GM23338 (cell line): ENCODE results near the gene VEGFA.

Experiments
- CREB1 ChIP-seq: fragments of 250-450 bp; sonication (Bioruptor Pico); IDR thresholded peaks from 2 replicates; pipeline ENCODE4 v1.5.0; 2020; ENCODE audit warnings: low read depth, mild to moderate bottlenecking, moderate library complexity
- CTCF ChIP-seq, 2 experiments: fragments of 200-600 bp in 1 of 2; sonication (generic) in 1 of 2; conservative IDR thresholded peaks; 2 replicates each; pipeline versions ENCODE4 v1.5.1 to v1.6.1; 2016 to 2017; ENCODE audit warnings: antibody characterized with exemption in 2 of 2, low read depth in 2 of 2, mild to moderate bottlenecking in 2 of 2, moderate library complexity in 1 of 2
- ETS1 ChIP-seq: IDR thresholded peaks from 2 replicates; pipeline ENCODE4 v1.6.1; 2016; ENCODE audit warnings: antibody characterized with exemption
- EZH2 ChIP-seq: fragments of 200-600 bp; sonication (generic); IDR thresholded peaks from one replicate; pipeline ENCODE4 v1.8.0; 2017; ENCODE audit warnings: antibody characterized with exemption, mild to moderate bottlenecking, low read depth; ENCODE audit not compliant: unreplicated experiment
- EZH2phosphoT487 ChIP-seq: fragments of 200-600 bp; sonication (generic); IDR thresholded peaks from one replicate; pipeline ENCODE4 v1.8.1; 2018; ENCODE audit warnings: antibody characterized with exemption; ENCODE audit not compliant: unreplicated experiment
- JUNB ChIP-seq: IDR thresholded peaks from one replicate; pipeline ENCODE4 v1.6.1; 2016; ENCODE audit warnings: antibody characterized with exemption; ENCODE audit not compliant: unreplicated experiment
- NANOG ChIP-seq: IDR thresholded peaks from 2 replicates; pipeline ENCODE4 v1.6.1; 2016; ENCODE audit warnings: antibody characterized with exemption, borderline replicate concordance
- POLR2AphosphoS5 ChIP-seq: IDR thresholded peaks from 2 replicates; pipeline ENCODE4 v1.6.1; 2016; ENCODE audit warnings: antibody characterized with exemption, low read depth
- REST ChIP-seq: IDR thresholded peaks from one replicate; pipeline ENCODE4 v1.6.1; 2018; ENCODE audit warnings: antibody characterized with exemption; ENCODE audit not compliant: unreplicated experiment
- STAT1 ChIP-seq: IDR thresholded peaks from one replicate; pipeline ENCODE4 v1.6.1; 2016; ENCODE audit warnings: antibody characterized with exemption; ENCODE audit not compliant: unreplicated experiment
- ZNF114 ChIP-seq: fragments of 250-450 bp; sonication (Bioruptor Pico); IDR thresholded peaks from 2 replicates; pipeline ENCODE4 v1.5.0; 2020; ENCODE audit warnings: mild to moderate bottlenecking, moderate library complexity

GRCh38 chr6:43729537-43729936 is 40.5 kb upstream of the VEGFA start:
- TF ChIP-seq CTCF (conservative IDR thresholded peaks at IDR 0.05; ENCODE audit: low read depth in 2 of 2): no peak
- no peak for TF ChIP-seq NANOG
- no peak for TF ChIP-seq POLR2AphosphoS5
- TF ChIP-seq REST: no peak
- no peak for TF ChIP-seq CREB1 (CRISPR knock-in tag)
- TF ChIP-seq EZH2: no peak
- TF ChIP-seq EZH2phosphoT487: no peak
- no peak for TF ChIP-seq ZNF114 (CRISPR knock-in tag)
- no peak for TF ChIP-seq JUNB
- no peak for TF ChIP-seq ETS1
- no peak for TF ChIP-seq STAT1
